ACHN (cell line): Measurements from ENCODE around the gene ASTN2.
"Not testable (repeated sequence)": the region's sequence is repeated elsewhere in the genome, so short reads cannot be mapped to it uniquely, and the experiment has no call there.

Experiments
- DNase-seq: peaks from one replicate; pipeline ENCODE4 v3.0.0-alpha.2; 2015
- in situ Hi-C: cut with HindIII; loops from 2 replicates; pipeline ENCODE4 v1.10.0; 2017; ENCODE audit warnings: low sequenced_read_pairs, low pct_ligation_motif_present, low pct_unique_long_range_greater_than_20kb

ASTN2 gene

GRCh38 chr9:116899337-116900006 is 515.4 kb downstream of the ASTN2 start:
- in situ Hi-C loops, result no loop called here
- peak; percentile 62 for DNase-seq

- in situ Hi-C loops, DNase-seq: not testable (repeated sequence)
Measured at GRCh38 chr9:116898131-116898530, 516.7 kb downstream of the ASTN2 start.

- in situ Hi-C loops, result no loop called here
- no peak for DNase-seq
Measured at GRCh38 chr9:116897201-116897600, 517.7 kb downstream of the ASTN2 start.

- DNase-seq, result no peak
- in situ Hi-C loops, result no loop called here
Measured at GRCh38 chr9:116895961-116896360, 518.9 kb downstream of the ASTN2 start.

- DNase-seq, result no peak
- in situ Hi-C loops, result no loop called here
Measured at GRCh38 chr9:116891424-116891823, 523.4 kb downstream of the ASTN2 start.

GRCh38 chr9:116888476-116888875 is 526.4 kb downstream of the ASTN2 start:
- DNase-seq, in situ Hi-C loops: not testable (repeated sequence)

- DNase-seq, result no peak
- in situ Hi-C loops, result no loop called here
Measured at GRCh38 chr9:116888066-116888465, 526.8 kb downstream of the ASTN2 start.

GRCh38 chr9:116883676-116884075 is 531.2 kb downstream of the ASTN2 start:
- in situ Hi-C loops, result no loop called here
- DNase-seq, result no peak

GRCh38 chr9:116877072-116877471 is 537.8 kb downstream of the ASTN2 start:
- DNase-seq, result no peak
- in situ Hi-C loops, result no loop called here

GRCh38 chr9:116875576-116875975 is 539.3 kb downstream of the ASTN2 start:
- in situ Hi-C loops, result no loop called here
- no peak for DNase-seq

- no peak for DNase-seq
- in situ Hi-C loops, result no loop called here
Measured at GRCh38 chr9:116873937-116874914, 540.6 kb downstream of the ASTN2 start.

GRCh38 chr9:116873491-116873890 is 541.4 kb downstream of the ASTN2 start:
- DNase-seq, result no peak
- in situ Hi-C loops, result no loop called here

- peak; percentile 90 for DNase-seq
- in situ Hi-C loops, result no loop called here
Measured at GRCh38 chr9:116870566-116870965, 544.3 kb downstream of the ASTN2 start.

- in situ Hi-C loops, result no loop called here
- peak; percentile 85 for DNase-seq
Measured at GRCh38 chr9:116868201-116868600, 546.7 kb downstream of the ASTN2 start.

- in situ Hi-C loops, result no loop called here
- DNase-seq, result no peak
Measured at GRCh38 chr9:116861321-116861720, 553.5 kb downstream of the ASTN2 start.

- peak; percentile 65 for DNase-seq
- in situ Hi-C loops, result no loop called here
Measured at GRCh38 chr9:116860509-116861120, 554.2 kb downstream of the ASTN2 start.

- in situ Hi-C loops, result no loop called here
- DNase-seq, result no peak
Measured at GRCh38 chr9:116859763-116860162, 555.1 kb downstream of the ASTN2 start.

GRCh38 chr9:116857321-116857720 is 557.5 kb downstream of the ASTN2 start:
- no peak for DNase-seq
- in situ Hi-C loops, result no loop called here
